Ectodermal cell (in vitro differentiated cells): ENCODE measurements around the gene ERP44.

ENCODE experiments used
- H3K27ac ChIP-seq: 2 replicates; pipeline ENCODE4 v1.7.0; 2013; ENCODE audit warnings: mild to moderate bottlenecking, low read depth, low read length; ENCODE audit not compliant: insufficient read depth, poor library complexity, severe bottlenecking
- H3K27me3 ChIP-seq: 2 replicates; pipeline ENCODE4 v1.7.0; 2013; ENCODE audit warnings: mild to moderate bottlenecking, low read length; ENCODE audit not compliant: insufficient read depth, control insufficient read depth, poor library complexity, severe bottlenecking
- H3K36me3 ChIP-seq: one replicate; pipeline ENCODE4 v1.7.0; 2013; ENCODE audit warnings: low read length; ENCODE audit not compliant: control insufficient read depth, insufficient read depth
- H3K4me1 ChIP-seq: one replicate; pipeline ENCODE4 v1.7.0; 2013; ENCODE audit warnings: low read length; ENCODE audit not compliant: control insufficient read depth, insufficient read depth
- H3K4me3 ChIP-seq: 2 replicates; pipeline ENCODE4 v1.7.0; 2013; ENCODE audit warnings: low read depth, low read length, control low read depth; ENCODE audit not compliant: insufficient read depth
- H3K9me3 ChIP-seq: 2 replicates; pipeline ENCODE4 v1.7.0; 2013; ENCODE audit warnings: mild to moderate bottlenecking, low read length, moderate library complexity; ENCODE audit not compliant: control insufficient read depth
- WGBS, 2 experiments: methylation state at CpG; one replicate each; pipeline ENCODE4 v1.1.7; 2013; ENCODE audit warnings: missing lambda C conversion rate in 2 of 2; 5-methylcytosine and 5-hydroxymethylcytosine counted together

The ERP44 gene

DNA sequence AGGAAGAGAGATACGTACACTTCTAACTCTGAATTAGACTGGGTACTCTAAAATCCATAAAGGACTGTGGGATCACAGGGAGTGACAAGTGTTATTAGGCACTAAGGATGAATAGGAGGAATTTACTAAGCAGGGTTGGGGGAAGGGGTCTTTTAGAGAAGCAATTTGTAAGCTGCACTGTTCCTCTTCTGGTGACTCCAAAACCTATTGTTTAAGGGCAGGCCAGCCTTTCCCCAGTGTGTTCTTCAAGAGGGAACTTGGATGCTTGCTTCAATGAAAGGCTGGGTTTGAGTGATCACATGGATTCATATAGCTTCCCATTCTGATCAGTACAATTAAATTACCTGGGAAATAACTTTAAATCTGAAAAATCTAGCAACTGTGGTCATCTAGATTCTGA, 120.6 kb downstream of the ERP44 start:
- H3K4me3 ChIP-seq, result no peak overlapping the region
- no peaks in the 10 kb centered on the region for H3K36me3 ChIP-seq
- peaks cover 19% of the 10 kb centered on the region for H3K4me1 ChIP-seq
- H3K27ac ChIP-seq, result no peak overlapping the region
- WGBS, 2 experiments, result 42 to 57% methylated on average over 1 of the region's 1 CpG
- H3K27me3 ChIP-seq, result no peaks in the 10 kb centered on the region
- no peaks in the 10 kb centered on the region for H3K9me3 ChIP-seq

DNA sequence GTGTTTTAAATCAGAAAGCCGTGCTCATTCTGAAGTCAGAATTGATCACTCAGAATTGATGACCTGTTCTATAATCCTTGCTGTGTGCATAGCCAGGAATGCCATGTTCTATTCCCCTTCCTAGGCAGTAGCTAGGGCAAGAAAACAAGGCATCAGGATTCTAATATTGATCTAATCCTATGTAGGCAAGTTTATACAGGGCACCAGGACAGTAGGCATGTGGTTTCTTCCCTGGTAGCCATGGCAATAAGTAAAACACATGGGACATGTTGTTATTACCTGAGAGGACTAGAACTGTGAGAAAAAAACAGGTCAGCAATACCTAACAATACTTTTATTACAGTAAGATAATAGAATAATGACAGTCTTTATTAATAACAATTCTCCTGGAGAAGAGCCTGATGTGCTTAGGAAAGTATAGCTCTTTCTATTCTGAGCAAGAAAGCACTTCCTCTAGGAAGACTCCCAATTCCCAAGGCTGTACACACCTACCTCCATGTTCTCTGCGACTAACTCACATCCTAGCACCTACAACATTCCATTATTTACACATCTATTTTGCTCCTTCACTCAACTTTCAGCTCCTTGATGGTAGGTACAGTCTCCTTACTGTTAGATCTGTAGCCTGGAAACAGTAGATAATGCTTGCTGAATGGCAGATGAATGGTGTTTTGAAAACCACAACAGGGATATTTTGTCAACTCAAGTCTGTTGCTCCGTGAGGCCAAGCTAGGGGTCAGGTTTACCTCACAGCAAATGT, 121.6 kb downstream of the ERP44 start:
- H3K9me3 ChIP-seq, result no peaks in the 10 kb centered on the region
- WGBS, 2 experiments, result 91 to 92% methylated on average over 3 of the region's 3 CpGs

DNA sequence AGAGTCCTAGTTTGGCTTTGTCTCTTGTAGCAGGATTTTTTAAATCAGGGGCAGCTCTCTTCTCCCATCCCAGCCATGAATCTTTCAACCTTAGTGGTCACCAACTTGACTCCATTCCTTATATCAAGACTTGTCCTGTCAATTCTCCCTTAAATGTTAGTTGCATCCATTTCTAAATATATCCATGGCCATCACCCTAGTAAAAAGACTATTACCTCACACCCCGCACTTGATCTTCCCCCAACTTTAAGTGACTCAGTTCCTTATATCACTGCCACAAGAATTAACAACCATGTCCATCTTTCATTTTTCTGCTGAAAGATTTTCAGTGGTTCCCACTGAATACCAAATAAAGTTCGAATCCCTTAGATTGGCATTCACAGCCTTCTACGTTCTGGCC, 125.3 kb downstream of the ERP44 start:
- no peaks in the 10 kb centered on the region for H3K36me3 ChIP-seq
- H3K4me3 ChIP-seq, result no peak overlapping the region
- H3K9me3 ChIP-seq, result no peaks in the 10 kb centered on the region
- H3K27me3 ChIP-seq, result no peaks in the 10 kb centered on the region
- 92% methylated on average over 3 of the region's 3 CpGs for WGBS, 2 experiments
- H3K27ac ChIP-seq, result no peak overlapping the region
- H3K4me1 ChIP-seq, result peaks cover 19% of the 10 kb centered on the region

More for the DNA sequence above, 121.6 kb downstream of the ERP44 start:
- H3K27ac ChIP-seq, result no peak overlapping the region
- H3K36me3 ChIP-seq, result no peaks in the 10 kb centered on the region
- no peaks in the 10 kb centered on the region for H3K27me3 ChIP-seq
- H3K4me3 ChIP-seq, result no peak overlapping the region
- peaks cover 19% of the 10 kb centered on the region for H3K4me1 ChIP-seq

DNA sequence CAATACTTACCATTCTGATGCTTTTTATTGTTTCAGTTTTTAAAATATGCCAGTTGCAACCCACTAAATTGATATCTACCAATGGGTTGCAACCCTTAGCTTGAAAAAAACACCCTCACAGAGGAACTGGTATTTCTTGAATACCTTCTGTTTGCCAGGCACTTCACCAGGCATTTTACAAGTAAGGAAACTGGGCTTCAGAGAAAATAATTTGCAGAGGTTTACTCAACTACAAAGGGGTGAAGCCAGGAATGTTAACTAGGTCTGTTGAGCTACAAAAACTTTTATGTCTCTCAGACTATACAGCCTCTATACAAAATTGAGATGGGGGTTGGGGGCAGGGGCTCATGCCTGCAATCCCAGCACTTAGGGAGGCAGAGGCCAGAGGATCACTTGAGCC, 127.4 kb downstream of the ERP44 start:
- Histone ChIP-seq H3K4me1 (peaks cover 24% of the 10 kb centered on the region), H3K27ac (no peak overlapping the region), H3K4me3 (no peak overlapping the region), H3K27me3 (no peaks in the 10 kb centered on the region), H3K9me3 (no peaks in the 10 kb centered on the region), H3K36me3 (no peaks in the 10 kb centered on the region)

DNA sequence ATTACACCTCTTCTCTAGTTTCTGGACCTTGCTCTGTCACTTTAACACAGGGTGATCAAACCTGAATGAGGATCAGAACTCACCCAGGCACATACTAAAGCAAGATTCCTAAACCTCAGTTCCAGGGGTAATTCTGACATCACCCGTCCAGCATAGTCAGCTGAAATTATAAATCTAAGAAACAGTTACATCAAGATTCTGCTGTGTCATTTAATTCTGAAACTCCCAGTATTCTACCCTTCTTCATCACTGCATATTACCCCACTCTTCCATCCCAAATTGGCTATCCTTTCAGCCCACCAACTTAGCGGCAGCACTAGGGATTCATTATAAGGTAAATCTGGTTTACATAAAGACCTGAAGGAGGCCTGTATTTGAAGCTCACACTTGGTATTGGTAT, 128.3 kb downstream of the ERP44 start:
- no peaks in the 10 kb centered on the region for H3K36me3 ChIP-seq
- no peak overlapping the region for H3K27ac ChIP-seq
- WGBS, 2 experiments, result 93 to 94% methylated on average over 2 of the region's 2 CpGs
- no peak overlapping the region for H3K4me3 ChIP-seq
- no peaks in the 10 kb centered on the region for H3K27me3 ChIP-seq
- no peaks in the 10 kb centered on the region for H3K9me3 ChIP-seq
- H3K4me1 ChIP-seq, result peaks cover 24% of the 10 kb centered on the region

DNA sequence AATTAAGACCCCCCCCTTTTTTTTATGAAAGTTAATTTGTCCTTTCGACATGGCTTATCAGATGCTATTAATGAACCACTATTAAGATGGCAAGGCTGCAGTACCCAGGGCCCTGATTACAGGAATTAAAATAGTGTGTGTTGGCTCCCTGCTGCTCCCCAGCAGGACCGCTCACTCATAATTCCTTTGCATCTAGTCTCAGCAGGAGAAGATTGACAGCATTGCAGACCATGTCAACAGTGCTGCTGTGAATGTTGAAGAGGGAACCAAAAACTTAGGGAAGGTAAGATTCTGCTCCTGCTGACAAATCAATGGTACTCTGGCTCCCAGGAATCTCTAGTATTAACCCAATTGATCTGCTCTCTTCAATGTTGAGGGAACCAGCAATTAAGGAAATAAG, 131.3 kb downstream of the ERP44 start:
- Histone ChIP-seq H3K9me3 (no peaks in the 10 kb centered on the region), H3K4me3 (no peak overlapping the region), H3K36me3 (no peaks in the 10 kb centered on the region), H3K4me1 (peaks cover 24% of the 10 kb centered on the region), H3K27ac (peak overlapping the region; percentile 47), H3K27me3 (no peaks in the 10 kb centered on the region)
- WGBS, 2 experiments, result 23 to 47% methylated on average over 2 of the region's 2 CpGs

DNA sequence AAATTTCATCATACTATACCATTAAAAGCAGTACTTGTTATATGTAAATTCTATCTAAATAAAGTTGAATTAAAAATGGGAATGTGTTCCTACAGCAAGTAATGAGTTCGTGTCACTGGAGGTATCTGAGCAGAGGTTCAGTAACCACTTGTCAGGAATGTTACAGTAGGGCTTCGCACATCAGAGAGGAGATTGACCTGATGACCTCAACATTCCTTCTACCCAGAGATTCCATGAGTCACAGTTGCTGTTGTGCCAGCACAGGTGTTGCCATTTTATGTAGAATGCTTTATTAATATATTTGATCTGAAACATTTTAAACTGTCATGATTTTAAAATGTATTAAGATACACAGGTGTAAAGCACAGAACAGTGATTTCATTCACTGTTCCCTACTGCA, 132.1 kb downstream of the ERP44 start:
- Histone ChIP-seq H3K9me3 (no peaks in the 10 kb centered on the region), H3K4me3 (no peak overlapping the region), H3K36me3 (no peaks in the 10 kb centered on the region), H3K27me3 (no peaks in the 10 kb centered on the region), H3K4me1 (peaks cover 24% of the 10 kb centered on the region), H3K27ac (peak overlapping the region; percentile 47)
- 15 to 28% methylated on average over 2 of the region's 2 CpGs for WGBS, 2 experiments

DNA sequence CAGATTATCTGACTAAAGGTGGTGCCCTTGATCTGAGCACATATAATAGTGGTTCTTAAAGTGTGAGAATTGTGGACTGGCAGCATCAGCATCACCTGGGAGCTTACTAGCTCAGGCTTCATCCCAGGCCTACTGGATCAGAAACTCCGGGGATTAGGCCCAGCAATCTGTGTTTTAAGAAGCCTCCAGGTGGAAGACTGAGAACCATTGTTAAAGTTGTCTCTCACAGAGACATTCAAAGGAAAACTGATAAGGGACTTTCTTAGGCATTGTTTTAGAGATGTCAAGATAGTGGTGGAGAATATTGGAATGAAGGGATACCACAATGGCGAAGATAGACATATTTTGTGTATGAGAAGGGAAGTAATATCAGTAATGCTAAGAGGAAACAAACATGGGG, 132.8 kb downstream of the ERP44 start:
- 81 to 92% methylated on average over 2 of the region's 2 CpGs for WGBS, 2 experiments
- Histone ChIP-seq H3K4me1 (peaks cover 24% of the 10 kb centered on the region), H3K4me3 (no peak overlapping the region), H3K27me3 (no peaks in the 10 kb centered on the region), H3K27ac (no peak overlapping the region), H3K36me3 (no peaks in the 10 kb centered on the region), H3K9me3 (no peaks in the 10 kb centered on the region)

DNA sequence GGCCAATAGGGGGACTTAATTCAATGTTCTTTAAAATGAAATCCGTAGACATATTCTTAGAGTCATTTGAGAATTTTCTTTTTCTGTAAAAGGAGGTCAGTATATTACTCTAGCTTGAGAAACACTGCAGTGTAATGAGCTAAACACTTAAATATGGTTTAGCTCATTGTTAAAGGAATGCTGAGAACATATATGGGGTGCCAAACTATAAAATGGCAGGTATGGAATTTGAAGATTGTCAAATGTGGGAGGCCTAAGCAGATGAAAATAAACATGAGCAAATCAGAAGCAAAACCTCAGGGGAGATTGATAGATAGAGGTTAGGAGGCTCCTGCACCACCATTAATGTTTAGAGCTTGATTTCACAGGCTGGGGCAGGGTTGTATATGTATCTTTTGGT, 134.5 kb downstream of the ERP44 start:
- no peaks in the 10 kb centered on the region for H3K36me3 ChIP-seq
- H3K4me1 ChIP-seq, result peaks cover 24% of the 10 kb centered on the region
- no peak overlapping the region for H3K4me3 ChIP-seq
- no peaks in the 10 kb centered on the region for H3K27me3 ChIP-seq
- WGBS, 2 experiments, result 93 to 100% methylated on average over 1 of the region's 1 CpG
- H3K9me3 ChIP-seq, result no peaks in the 10 kb centered on the region
- no peak overlapping the region for H3K27ac ChIP-seq

DNA sequence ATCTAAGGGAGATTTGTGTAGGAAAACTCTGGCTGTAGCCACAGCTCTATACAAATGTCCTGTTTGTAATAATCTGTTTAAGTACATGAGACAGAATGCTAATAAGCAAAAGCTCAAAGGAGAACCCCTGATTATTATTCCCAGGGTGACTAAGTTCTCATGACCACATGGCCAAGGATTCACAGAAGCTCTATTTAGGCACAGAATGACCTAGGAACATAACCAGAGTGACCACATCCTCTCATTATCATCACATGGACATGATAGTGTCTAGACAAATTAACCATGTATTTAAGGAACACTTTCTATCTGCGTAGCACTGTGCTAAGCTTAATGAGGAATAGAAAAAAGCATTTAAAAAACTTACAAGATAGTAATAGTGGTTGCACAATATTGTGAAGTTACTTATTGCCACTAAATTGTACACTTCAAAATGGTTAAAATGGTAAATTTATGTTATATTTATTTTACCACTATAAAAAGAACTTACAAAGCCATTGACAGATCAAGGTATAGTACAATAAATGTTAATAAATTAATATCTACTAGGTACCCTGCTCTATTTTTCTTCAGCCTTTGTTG, 136.0 kb downstream of the ERP44 start:
- Histone ChIP-seq H3K9me3 (no peaks in the 10 kb centered on the region), H3K36me3 (no peaks in the 10 kb centered on the region), H3K27me3 (no peaks in the 10 kb centered on the region), H3K27ac (no peak overlapping the region), H3K4me3 (no peak overlapping the region), H3K4me1 (peaks cover 12% of the 10 kb centered on the region)
- 100% methylated on average over 1 of the region's 1 CpG for WGBS, 2 experiments
